ENCODE measurements around the gene ZNF568. TPM values are rescaled to one million over a fixed set of nuclear protein-coding genes. Genes with fewer than 3 reads are reported as not detected.

Gene ZNF568
- total RNA-seq, 1 experiment from 2014 or later = 7.1 TPM

DNA sequence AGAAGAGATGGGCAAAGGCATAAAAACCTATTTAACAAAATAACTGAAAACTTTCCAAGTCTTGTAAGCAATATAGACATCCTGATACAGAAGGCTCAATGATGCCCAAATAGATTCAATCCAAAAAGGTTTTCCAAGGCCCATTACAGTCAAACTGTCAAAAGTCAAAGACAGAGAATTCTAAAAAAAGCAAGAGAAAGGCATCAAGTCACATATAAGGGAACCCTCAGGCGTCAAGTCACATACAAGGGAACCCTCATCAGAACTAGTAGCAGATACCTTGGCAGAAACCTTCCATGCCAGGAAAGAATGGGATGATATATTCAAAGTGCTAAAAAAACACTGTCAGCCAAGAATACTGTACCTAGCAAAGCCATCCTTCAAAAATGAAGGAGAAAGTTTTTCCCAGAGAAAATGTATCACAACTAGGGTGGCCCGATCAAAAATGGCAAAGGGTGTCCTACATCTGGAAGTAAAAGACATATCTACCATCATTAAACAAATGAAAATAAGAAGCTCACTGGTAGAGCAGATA is 21.2 kb upstream of the ZNF568 start:
- BruUV-seq (replicated peaks) = no TSS peak
- ChIA-PET POLR2A (ENCODE audit: low non-redundant PET) (no interaction called here), CTCF (no interaction called here)
- TF ChIP-seq, protein P1, sequence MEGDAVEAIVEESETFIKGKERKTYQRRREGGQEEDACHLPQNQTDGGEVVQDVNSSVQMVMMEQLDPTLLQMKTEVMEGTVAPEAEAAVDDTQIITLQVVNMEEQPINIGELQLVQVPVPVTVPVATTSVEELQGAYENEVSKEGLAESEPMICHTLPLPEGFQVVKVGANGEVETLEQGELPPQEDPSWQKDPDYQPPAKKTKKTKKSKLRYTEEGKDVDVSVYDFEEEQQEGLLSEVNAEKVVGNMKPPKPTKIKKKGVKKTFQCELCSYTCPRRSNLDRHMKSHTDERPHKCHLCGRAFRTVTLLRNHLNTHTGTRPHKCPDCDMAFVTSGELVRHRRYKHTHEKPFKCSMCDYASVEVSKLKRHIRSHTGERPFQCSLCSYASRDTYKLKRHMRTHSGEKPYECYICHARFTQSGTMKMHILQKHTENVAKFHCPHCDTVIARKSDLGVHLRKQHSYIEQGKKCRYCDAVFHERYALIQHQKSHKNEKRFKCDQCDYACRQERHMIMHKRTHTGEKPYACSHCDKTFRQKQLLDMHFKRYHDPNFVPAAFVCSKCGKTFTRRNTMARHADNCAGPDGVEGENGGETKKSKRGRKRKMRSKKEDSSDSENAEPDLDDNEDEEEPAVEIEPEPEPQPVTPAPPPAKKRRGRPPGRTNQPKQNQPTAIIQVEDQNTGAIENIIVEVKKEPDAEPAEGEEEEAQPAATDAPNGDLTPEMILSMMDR (conservative IDR thresholded peaks at IDR 0.05; ENCODE audit: low read depth, low read length) = no peak
- no peak for TF ChIP-seq EZH2 (IDR thresholded peaks at IDR 0.05; ENCODE audit: borderline replicate concordance, low read depth, low read length, poor library complexity, severe bottlenecking)
- Histone ChIP-seq H3K9me3 (ENCODE audit: low read depth, low read length, poor library complexity, severe bottlenecking) (peaks cover 90% of the 10 kb centered on the region), H3K4me1 (ENCODE audit: insufficient read depth, low read length, poor library complexity, severe bottlenecking) (no peaks in the 10 kb centered on the region), H3K27ac (ENCODE audit: low read depth, low read length, poor library complexity, severe bottlenecking) (no peak overlapping the region), H3K27me3 (replicated peaks; ENCODE audit: insufficient read depth, low read depth, low read length, poor library complexity) (no peaks in the 10 kb centered on the region), H3K36me3 (ENCODE audit: insufficient read depth, low read length, poor library complexity, severe bottlenecking) (peaks cover 24% of the 10 kb centered on the region), H3K4me3 (ENCODE audit: low read depth, low read length, poor library complexity, severe bottlenecking) (no peak overlapping the region)
- no peak for DNase-seq (ENCODE audit: low spot score)
- intact Hi-C loops (cut with micrococcal nuclease; ENCODE audit: unreplicated experiment) = no loop called here

DNA sequence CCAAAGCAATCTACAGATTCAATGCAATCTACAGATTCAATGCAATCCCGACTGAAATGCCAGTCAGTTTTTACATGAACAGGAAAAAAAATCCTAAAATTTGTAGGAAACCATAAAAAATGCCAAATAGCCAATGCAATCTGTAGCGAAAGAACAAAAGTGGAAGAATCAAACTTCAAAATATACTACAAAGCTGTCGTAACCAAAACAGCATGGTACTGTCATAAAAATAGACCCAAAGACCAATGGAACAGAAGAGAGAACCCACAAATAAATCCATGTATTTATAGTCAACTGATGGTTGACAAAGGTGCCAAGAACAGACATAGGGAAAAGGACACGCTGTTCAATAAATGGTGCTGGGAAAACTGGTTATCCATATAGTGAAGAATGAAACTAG is 17.7 kb upstream of the ZNF568 start:
- Histone ChIP-seq H3K36me3 (ENCODE audit: insufficient read depth, low read length, poor library complexity, severe bottlenecking) (peaks cover 12% of the 10 kb centered on the region), H3K4me1 (ENCODE audit: insufficient read depth, low read length, poor library complexity, severe bottlenecking) (no peaks in the 10 kb centered on the region), H3K27me3 (replicated peaks; ENCODE audit: insufficient read depth, low read depth, low read length, poor library complexity) (no peaks in the 10 kb centered on the region), H3K9me3 (ENCODE audit: low read depth, low read length, poor library complexity, severe bottlenecking) (peaks cover 67% of the 10 kb centered on the region), H3K4me3 (ENCODE audit: low read depth, low read length, poor library complexity, severe bottlenecking) (no peak overlapping the region), H3K27ac (ENCODE audit: low read depth, low read length, poor library complexity, severe bottlenecking) (no peak overlapping the region)
- TF ChIP-seq, protein P1 (conservative IDR thresholded peaks at IDR 0.05; ENCODE audit: low read depth, low read length) = no peak
- TF ChIP-seq EZH2 (IDR thresholded peaks at IDR 0.05; ENCODE audit: borderline replicate concordance, low read depth, low read length, poor library complexity, severe bottlenecking) = no peak
- intact Hi-C loops (cut with micrococcal nuclease; ENCODE audit: unreplicated experiment) = no loop called here
- POLR2A ChIA-PET (ENCODE audit: low non-redundant PET) = no interaction called here
- BruUV-seq (replicated peaks) = no TSS peak
- no peak for DNase-seq (ENCODE audit: low spot score)
- CTCF ChIA-PET = no interaction called here

DNA sequence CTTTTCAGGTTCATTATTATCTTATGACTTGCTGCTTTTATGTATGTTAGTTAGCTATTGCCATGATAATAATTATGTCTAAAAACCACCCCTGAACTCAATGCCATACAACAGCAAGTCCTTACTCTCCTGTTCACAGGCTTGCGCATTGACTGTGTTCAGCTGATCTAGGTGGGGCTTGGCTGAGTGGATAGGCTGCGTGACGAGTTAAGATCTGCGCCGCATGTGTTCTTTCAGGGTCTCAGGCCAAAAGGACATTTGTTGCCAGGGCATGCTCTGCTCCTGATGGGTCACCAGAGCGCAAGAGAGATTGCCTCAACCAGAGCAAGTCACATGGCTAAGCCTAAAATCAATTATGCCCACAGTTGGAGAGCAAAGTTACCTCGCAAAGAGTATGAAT is 859 bp downstream of the ZNF568 start:
- peaks cover 11% of the 10 kb centered on the region for H3K36me3 ChIP-seq (ENCODE audit: insufficient read depth, low read length, poor library complexity, severe bottlenecking)
- peak overlapping the region; percentile 68 for H3K4me3 ChIP-seq (ENCODE audit: low read depth, low read length, poor library complexity, severe bottlenecking)
- no peaks in the 10 kb centered on the region for H3K4me1 ChIP-seq (ENCODE audit: insufficient read depth, low read length, poor library complexity, severe bottlenecking)
- ChIA-PET CTCF (no interaction called here), POLR2A (ENCODE audit: low non-redundant PET) (no interaction called here)
- intact Hi-C loops (cut with micrococcal nuclease; ENCODE audit: unreplicated experiment) = no loop called here
- DNase-seq (ENCODE audit: low spot score) = peak; percentile 9
- TF ChIP-seq EZH2 (IDR thresholded peaks at IDR 0.05; ENCODE audit: borderline replicate concordance, low read depth, low read length, poor library complexity, severe bottlenecking) = no peak
- H3K27me3 ChIP-seq (replicated peaks; ENCODE audit: insufficient read depth, low read depth, low read length, poor library complexity) = no peaks in the 10 kb centered on the region
- H3K9me3 ChIP-seq (ENCODE audit: low read depth, low read length, poor library complexity, severe bottlenecking) = peaks cover 27% of the 10 kb centered on the region
- no peak overlapping the region for H3K27ac ChIP-seq (ENCODE audit: low read depth, low read length, poor library complexity, severe bottlenecking)
- no TSS peak for BruUV-seq (replicated peaks)

DNA sequence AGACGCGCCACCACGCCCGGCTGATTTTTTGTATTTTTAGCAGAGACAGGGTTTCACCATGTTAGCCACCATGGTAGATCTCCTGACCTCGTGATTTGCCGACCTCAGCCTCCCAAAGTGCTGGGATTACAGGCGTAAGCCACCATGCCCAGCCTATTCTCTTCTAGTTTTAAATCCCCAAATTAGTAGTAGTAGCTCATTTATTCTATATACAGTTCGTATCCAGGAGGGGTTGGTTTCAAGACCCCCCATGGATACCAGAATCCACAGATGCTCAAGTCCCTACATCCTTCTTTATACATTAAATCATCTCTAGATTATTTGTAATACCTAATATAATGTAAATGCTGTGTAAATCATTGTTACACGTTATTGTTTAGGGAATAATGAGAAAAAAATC is 2.0 kb downstream of the ZNF568 start:
- Histone ChIP-seq H3K9me3 (ENCODE audit: low read depth, low read length, poor library complexity, severe bottlenecking) (peaks cover 21% of the 10 kb centered on the region), H3K27ac (ENCODE audit: low read depth, low read length, poor library complexity, severe bottlenecking) (no peak overlapping the region), H3K36me3 (ENCODE audit: insufficient read depth, low read length, poor library complexity, severe bottlenecking) (peaks cover 11% of the 10 kb centered on the region), H3K4me3 (ENCODE audit: low read depth, low read length, poor library complexity, severe bottlenecking) (no peak overlapping the region), H3K4me1 (ENCODE audit: insufficient read depth, low read length, poor library complexity, severe bottlenecking) (no peaks in the 10 kb centered on the region), H3K27me3 (replicated peaks; ENCODE audit: insufficient read depth, low read depth, low read length, poor library complexity) (no peaks in the 10 kb centered on the region)
- intact Hi-C loops (cut with micrococcal nuclease; ENCODE audit: unreplicated experiment) = no loop called here
- TF ChIP-seq, protein P1 (conservative IDR thresholded peaks at IDR 0.05; ENCODE audit: low read depth, low read length) = no peak
- ChIA-PET CTCF (no interaction called here), POLR2A (ENCODE audit: low non-redundant PET) (no interaction called here)
- BruUV-seq (replicated peaks) = no TSS peak
- no peak for DNase-seq (ENCODE audit: low spot score)
